ENCODE results near the gene IL1RL2.

- TF ChIP-seq CTCF (IDR thresholded peaks at IDR 0.05) (no peak), POLR2A (IDR thresholded peaks at IDR 0.05) (no peak)
Measured at GRCh38 chr2:102179788-102180686, 6.8 kb upstream of the IL1RL2 start.

Measured in thyroid gland (tissue), 4 donors.